ENCODE data around the gene RUNDC3A. TPM values are rescaled to one million over a fixed set of nuclear protein-coding genes. Genes with fewer than 3 reads are reported as not detected.
A peak's percentile ranks its signal among the peaks of the same experiment; 100 is the strongest.

The RUNDC3A gene
- total and polyA plus RNA-seq, 2 of the 13 experiments (the other 11 are each of a cell fraction or from before 2014, with no cell fraction given): 0.25 TPM; not detected in 1

GRCh38 chr17:44326861-44327444 is 18.6 kb downstream of the RUNDC3A start (continued):
- TF ChIP-seq AHDC1 (CRISPR knock-in tag; IDR thresholded peaks at IDR 0.05; ENCODE audit: borderline replicate concordance) (no peak), ZNF646 (CRISPR knock-in tag; IDR thresholded peaks at IDR 0.05) (no peak), GPBP1L1 (CRISPR knock-in tag; IDR thresholded peaks at IDR 0.05) (no peak), PHB2 (IDR thresholded peaks at IDR 0.05; ENCODE audit: partially characterized antibody) (no peak), ZMAT5 (CRISPR knock-in tag; IDR thresholded peaks at IDR 0.05; ENCODE audit: borderline replicate concordance, low read depth) (no peak), ATF5 (CRISPR knock-in tag; IDR thresholded peaks at IDR 0.05; ENCODE audit: low read depth) (no peak), ZNF687 (CRISPR knock-in tag; IDR thresholded peaks at IDR 0.05) (peak; percentile 80), ZNF343 (CRISPR knock-in tag; IDR thresholded peaks at IDR 0.05) (no peak)
